GM12872 (cell line): ENCODE data around the gene DCHS1.
A peak's percentile ranks its signal among the peaks of the same experiment; 100 is the strongest.

Experiments
- CTCF ChIP-seq: IDR thresholded peaks from 3 replicates; pipeline ENCODE4 v1.5.1; 2011; ENCODE audit warnings: low read depth, mild to moderate bottlenecking, low read length, moderate library complexity; ENCODE audit not compliant: insufficient read depth

The DCHS1 gene

GRCh38 chr11:6655790-6656583, at the start of gene DCHS1:
Gene DCHS1 (minus strand): TSS chr11:6655809. CDS start chr11:6641613, 14,196 bp downstream.
- no peak for TF ChIP-seq CTCF

GRCh38 chr11:6703247-6704063, 47.8 kb upstream of the DCHS1 start:
- TF ChIP-seq CTCF: peak; percentile 48

- no peak for TF ChIP-seq CTCF
These were observed 39.8 kb upstream of the DCHS1 start for GRCh38 chr11:6695377-6695776.

GRCh38 chr11:6694229-6694535, 38.6 kb upstream of the DCHS1 start:
- no peak for TF ChIP-seq CTCF

- no peak for TF ChIP-seq CTCF
These were observed 38.0 kb upstream of the DCHS1 start for GRCh38 chr11:6693342-6694228.

GRCh38 chr11:6692128-6692527, 36.5 kb upstream of the DCHS1 start:
- no peak for TF ChIP-seq CTCF

- TF ChIP-seq CTCF: no peak
These were observed 32.3 kb upstream of the DCHS1 start for GRCh38 chr11:6687876-6688275.
